ENCODE data around the gene SLIT1.

SLIT1 gene

GRCh38 chr10:97134110-97134509 is 51.6 kb downstream of the SLIT1 start:
- no peak for DNase-seq (ENCODE audit: low read depth in 2 of 2)
- H3K4me3 ChIP-seq (replicated peaks in 1 of 2; ENCODE audit: low read depth in 2 of 2, low read length in 2 of 2) = no peak overlapping the region
- TF ChIP-seq CTCF (IDR thresholded peaks at IDR 0.05; ENCODE audit: low read depth, low read length) = no peak

GRCh38 chr10:97132273-97132672 is 53.5 kb downstream of the SLIT1 start:
- H3K4me3 ChIP-seq (replicated peaks in 1 of 2; ENCODE audit: low read depth in 2 of 2, low read length in 2 of 2) = no peak overlapping the region
- no peak for DNase-seq (ENCODE audit: low read depth in 2 of 2)
- TF ChIP-seq CTCF (IDR thresholded peaks at IDR 0.05; ENCODE audit: low read depth, low read length) = no peak

GRCh38 chr10:97131666-97132065 is 54.1 kb downstream of the SLIT1 start:
- TF ChIP-seq CTCF (IDR thresholded peaks at IDR 0.05; ENCODE audit: low read depth, low read length) = no peak
- peak in 1 of 2 donors; percentile 17 for DNase-seq (ENCODE audit: low read depth in 2 of 2)
- no peak overlapping the region for H3K4me3 ChIP-seq (replicated peaks in 1 of 2; ENCODE audit: low read depth in 2 of 2, low read length in 2 of 2)

- no peak overlapping the region for H3K4me3 ChIP-seq (replicated peaks in 1 of 2; ENCODE audit: low read depth in 2 of 2, low read length in 2 of 2)
- no peak for TF ChIP-seq CTCF (IDR thresholded peaks at IDR 0.05; ENCODE audit: low read depth, low read length)
- no peak for DNase-seq (ENCODE audit: low read depth in 2 of 2)
Measured at GRCh38 chr10:97131181-97131628, 54.6 kb downstream of the SLIT1 start.

- DNase-seq (ENCODE audit: low read depth in 2 of 2) = no peak
- H3K4me3 ChIP-seq (replicated peaks in 1 of 2; ENCODE audit: low read depth in 2 of 2, low read length in 2 of 2) = no peak overlapping the region
- TF ChIP-seq CTCF (IDR thresholded peaks at IDR 0.05; ENCODE audit: low read depth, low read length) = no peak
Measured at GRCh38 chr10:97129666-97130065, 56.1 kb downstream of the SLIT1 start.

- DNase-seq (ENCODE audit: low read depth in 2 of 2) = peak in 1 of 2 donors; percentile 4
- TF ChIP-seq CTCF (IDR thresholded peaks at IDR 0.05; ENCODE audit: low read depth, low read length) = no peak
- no peak overlapping the region for H3K4me3 ChIP-seq (replicated peaks in 1 of 2; ENCODE audit: low read depth in 2 of 2, low read length in 2 of 2)
Measured at GRCh38 chr10:97128516-97129154, 57.1 kb downstream of the SLIT1 start.

GRCh38 chr10:97128039-97128492 is 57.7 kb downstream of the SLIT1 start:
- TF ChIP-seq CTCF (IDR thresholded peaks at IDR 0.05; ENCODE audit: low read depth, low read length) = no peak
- no peak overlapping the region for H3K4me3 ChIP-seq (replicated peaks in 1 of 2; ENCODE audit: low read depth in 2 of 2, low read length in 2 of 2)
- DNase-seq (ENCODE audit: low read depth in 2 of 2) = no peak
